Kidney (tissue), 14 donors: ENCODE results near the gene ATP1A2. TPM values are rescaled to one million over a fixed set of nuclear protein-coding genes. Genes with fewer than 3 reads are reported as not detected.

Experiments used
- DNase-seq, 5 donors: peaks; one replicate each; pipeline ENCODE4 v3.0.0-alpha.2; 2013 to 2020
- FAIRE-seq: peaks from 2 replicates; lab custom pipeline; 2012; peaks lifted over from hg19 to GRCh38; lab: Jason Lieb, UNC
- H3K27ac ChIP-seq, 2 donors: one replicate each; pipeline ENCODE4 v1.7.0; 2013; ENCODE audit warnings: low read depth in 2 of 2, low read length in 2 of 2, inconsistent platforms in 1 of 2
- H3K27me3 ChIP-seq: one replicate; pipeline ENCODE4 v1.7.1; 2013; ENCODE audit warnings: low read length, inconsistent platforms; ENCODE audit not compliant: control insufficient read depth, insufficient read depth
- H3K36me3 ChIP-seq, 3 donors: one replicate each; pipeline versions ENCODE4 v1.7.0 to v1.7.1; 2013; ENCODE audit warnings: low read length in 3 of 3, control low read depth in 1 of 3, inconsistent platforms in 1 of 3; ENCODE audit not compliant: insufficient read depth in 3 of 3, control insufficient read depth in 2 of 3
- H3K4me1 ChIP-seq, 3 donors: one replicate each; pipeline versions ENCODE4 v1.7.0 to v1.7.1; 2013; ENCODE audit warnings: low read length in 3 of 3, inconsistent platforms in 1 of 3, low read depth in 1 of 3; ENCODE audit not compliant: control insufficient read depth in 2 of 3, insufficient read depth in 2 of 3
- H3K4me3 ChIP-seq, 3 donors: one replicate each; pipeline versions ENCODE4 v1.7.0 to v1.8.1; 2013; ENCODE audit warnings: low read length in 3 of 3, control low read depth in 1 of 3, inconsistent platforms in 1 of 3
- H3K9ac ChIP-seq, 3 donors: one replicate each; pipeline versions ENCODE4 v1.7.0 to v1.7.1; 2013; ENCODE audit warnings: low read length in 3 of 3, control low read depth in 1 of 3, inconsistent platforms in 1 of 3
- H3K9me3 ChIP-seq, 3 donors: one replicate each; pipeline versions ENCODE4 v1.7.0 to v1.7.1; 2013; ENCODE audit warnings: low read length in 3 of 3, control low read depth in 1 of 3, inconsistent platforms in 1 of 3; ENCODE audit not compliant: control insufficient read depth in 2 of 3, insufficient read depth in 1 of 3
- intact Hi-C: fragments of 100-400 bp; cut with DNase I; formaldehyde crosslinking; loops from one replicate; pipeline ENCODE4 v1.11.1; 2022
- polyA plus RNA-seq: library from polyadenylated mRNA; stranded (reverse); fragments of 350-450 nt; fragmentation: Illumina TruSeq; extraction: RNeasy Lipid Tissue Mini Kit (QIAGEN cat#74804); gene quantifications from one replicate; pipeline ENCODE4 v1.2.3, GENCODE V29; 2014; ENCODE audit warnings: low read depth, low replicate concordance; ENCODE audit not compliant: insufficient read depth
- total RNA-seq: library from RNA; stranded (reverse); fragmentation: NEBNext Ultra II Directional; extraction: Animal tissue kit (Norgen Biotek cat#: 25700); gene quantifications from one replicate; pipeline ENCODE4 v1.2.1, GENCODE V29; 2021
- TF ChIP-seq, protein P1 (sequence below): IDR thresholded peaks from 3 replicates; pipeline ENCODE4 v1.5.1; 2012; ENCODE audit warnings: mild to moderate bottlenecking, moderate library complexity, borderline replicate concordance; ENCODE audit not compliant: insufficient read depth; ENCODE audit errors: extremely low read depth
- donor health status: control.
- donor health status: control.
- donor health status: control.
- donor health status: control.
- donor health status: control.
- donor health status: DM: yes; HTN: yes; CAD: no.
- donor health status: Normal renal cell carcinoma (clear cell type).

The ATP1A2 gene
- total and polyA plus RNA-seq, 2 donors from 2014 or later = 4.1 to 5.5 TPM

DNA sequence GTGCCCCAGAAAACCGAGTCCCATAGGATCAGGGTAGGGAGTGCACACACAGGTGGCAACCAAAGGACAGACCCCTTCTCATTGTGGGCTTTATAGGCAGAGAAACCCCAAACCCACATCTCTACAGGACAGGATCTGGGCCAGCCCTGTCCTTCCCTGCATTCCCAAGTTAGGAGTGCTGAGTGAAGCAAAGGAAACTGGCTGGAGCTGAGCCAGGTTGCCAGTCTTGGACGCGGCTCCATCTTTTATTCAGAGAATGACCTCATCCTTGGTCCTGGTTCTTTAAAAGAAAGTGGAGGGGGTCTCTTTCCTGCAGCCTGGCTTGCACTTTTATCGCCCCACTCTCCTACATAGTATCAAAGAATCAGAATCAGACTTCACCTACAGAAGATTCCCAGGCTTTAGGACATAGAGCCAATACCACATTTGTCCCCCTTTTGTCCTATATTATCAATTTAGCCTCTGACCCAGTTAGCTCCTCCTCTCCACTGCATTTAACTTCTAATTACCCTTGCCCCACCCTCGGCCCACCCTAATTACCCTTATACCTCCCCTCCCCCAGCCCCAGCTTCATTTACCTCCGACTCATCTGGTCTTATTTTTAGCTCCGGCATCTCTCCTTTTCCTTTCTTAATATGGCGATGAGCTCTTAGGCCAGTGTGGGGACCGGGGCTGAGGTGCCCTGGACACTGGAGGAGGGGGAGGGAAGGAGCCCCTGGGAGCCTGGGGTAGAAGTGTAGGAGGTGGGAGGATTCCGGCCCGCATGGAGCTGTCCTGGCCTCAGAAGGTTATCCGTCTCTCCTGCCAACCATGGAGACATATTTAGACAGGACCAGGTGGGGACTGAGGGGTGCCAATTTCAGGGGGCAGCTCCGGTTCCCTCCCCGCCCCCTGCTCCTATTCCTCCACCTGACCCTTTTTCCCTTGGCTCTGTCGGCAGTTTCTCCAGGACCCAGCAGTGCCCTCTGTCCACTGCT, 74.4 kb downstream of the ATP1A2 start, which contains the start of gene CASQ1:
TSS of gene CASQ1 (plus strand) at position 927 of the 977 bp plus-strand sequence. CDS start 177 bp downstream, outside the sequence.
- Histone ChIP-seq H3K4me3 (no peak within 1 kb of the TSS), H3K4me1 (peaks cover 2 to 5% (median 3%) of the 10 kb centered on the region in 3 donors), H3K27ac (no peak within 1 kb of the TSS), H3K9ac (no peak within 1 kb of the TSS), H3K36me3 (no peaks in the 10 kb centered on the region), H3K9me3 (peaks cover 0 to 4% (median 0%) of the 10 kb centered on the region in 3 donors), H3K27me3 (peaks cover 4% of the 10 kb centered on the region)
- intact Hi-C loops = loop anchor here (10.0 kb wide), 1 partner anchor 105 kb away; no protein-coding TSS in a partner anchor
- FAIRE-seq (no peak), DNase-seq (peak in 2 of 5 donors; percentile 25 to 46)
- TF ChIP-seq, protein P1, sequence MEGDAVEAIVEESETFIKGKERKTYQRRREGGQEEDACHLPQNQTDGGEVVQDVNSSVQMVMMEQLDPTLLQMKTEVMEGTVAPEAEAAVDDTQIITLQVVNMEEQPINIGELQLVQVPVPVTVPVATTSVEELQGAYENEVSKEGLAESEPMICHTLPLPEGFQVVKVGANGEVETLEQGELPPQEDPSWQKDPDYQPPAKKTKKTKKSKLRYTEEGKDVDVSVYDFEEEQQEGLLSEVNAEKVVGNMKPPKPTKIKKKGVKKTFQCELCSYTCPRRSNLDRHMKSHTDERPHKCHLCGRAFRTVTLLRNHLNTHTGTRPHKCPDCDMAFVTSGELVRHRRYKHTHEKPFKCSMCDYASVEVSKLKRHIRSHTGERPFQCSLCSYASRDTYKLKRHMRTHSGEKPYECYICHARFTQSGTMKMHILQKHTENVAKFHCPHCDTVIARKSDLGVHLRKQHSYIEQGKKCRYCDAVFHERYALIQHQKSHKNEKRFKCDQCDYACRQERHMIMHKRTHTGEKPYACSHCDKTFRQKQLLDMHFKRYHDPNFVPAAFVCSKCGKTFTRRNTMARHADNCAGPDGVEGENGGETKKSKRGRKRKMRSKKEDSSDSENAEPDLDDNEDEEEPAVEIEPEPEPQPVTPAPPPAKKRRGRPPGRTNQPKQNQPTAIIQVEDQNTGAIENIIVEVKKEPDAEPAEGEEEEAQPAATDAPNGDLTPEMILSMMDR = no peak

DNA sequence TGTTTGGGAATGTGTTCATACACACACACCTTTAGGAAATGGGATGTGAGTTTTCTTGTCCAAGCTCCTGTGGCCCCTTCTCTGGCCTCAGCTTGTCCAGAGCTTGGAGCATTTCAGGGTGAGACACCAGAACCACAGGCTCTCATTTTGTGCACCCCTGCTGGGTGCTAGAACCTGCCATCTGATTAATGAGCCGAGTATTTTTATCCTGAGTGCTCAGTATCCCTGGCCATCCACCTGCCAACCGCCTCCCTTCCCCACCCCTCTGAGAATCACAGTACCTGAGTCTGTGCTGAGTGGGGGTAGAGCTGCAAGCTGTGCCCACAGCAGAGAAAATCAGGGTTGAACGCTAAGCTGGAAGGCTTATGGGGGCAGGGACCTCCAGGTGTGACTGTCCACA, 76.2 kb downstream of the ATP1A2 start:
- intact Hi-C loops = loop anchor here (10.0 kb wide), 1 partner anchor 103 kb away; no protein-coding TSS in a partner anchor

DNA sequence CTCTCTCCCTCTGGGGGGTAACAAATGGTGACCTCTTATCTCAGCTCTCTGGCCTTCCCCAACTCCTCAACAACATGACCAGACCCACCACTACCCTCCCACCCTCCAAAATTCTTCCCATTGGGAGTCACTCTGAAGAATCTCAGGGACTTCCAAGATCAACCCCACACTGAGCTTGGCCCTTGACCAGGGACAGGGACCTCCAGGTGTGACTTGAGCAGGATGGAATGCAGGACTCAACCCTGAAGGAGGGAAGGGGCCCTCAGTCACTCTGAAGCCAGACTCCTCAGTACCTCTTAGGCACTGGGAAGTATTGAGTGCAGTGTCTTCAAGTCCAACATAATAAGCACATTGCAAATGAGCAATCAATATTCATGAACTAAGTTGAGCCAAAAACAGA, 76.7 kb downstream of the ATP1A2 start:
- H3K27me3 ChIP-seq = peaks cover 4% of the 10 kb centered on the region
- H3K4me1 ChIP-seq = peaks cover 2 to 5% (median 3%) of the 10 kb centered on the region in 3 donors
- H3K27ac ChIP-seq = no peak overlapping the region
- no peak for FAIRE-seq
- no peak for DNase-seq
- TF ChIP-seq, protein P1 = no peak
- no peak overlapping the region for H3K4me3 ChIP-seq
- intact Hi-C loops = loop anchor here (10.0 kb wide), 1 partner anchor 103 kb away; no protein-coding TSS in a partner anchor
- peaks cover 0 to 4% (median 0%) of the 10 kb centered on the region in 3 donors for H3K9me3 ChIP-seq
- no peaks in the 10 kb centered on the region for H3K36me3 ChIP-seq
- H3K9ac ChIP-seq = no peak overlapping the region

More for the DNA sequence above, 76.2 kb downstream of the ATP1A2 start:
- DNase-seq = no peak
- no peak overlapping the region for H3K4me3 ChIP-seq
- TF ChIP-seq, protein P1 = no peak
- no peak overlapping the region for H3K9ac ChIP-seq
- peaks cover 4% of the 10 kb centered on the region for H3K27me3 ChIP-seq
- no peaks in the 10 kb centered on the region for H3K36me3 ChIP-seq
- no peak overlapping the region for H3K27ac ChIP-seq
- H3K4me1 ChIP-seq = peaks cover 2 to 5% (median 3%) of the 10 kb centered on the region in 3 donors
- FAIRE-seq = no peak
- H3K9me3 ChIP-seq = peaks cover 0 to 4% (median 0%) of the 10 kb centered on the region in 3 donors

Other genes starting within 250 kb of the ATP1A2 start
- gene CFAP45, start 215.6 kb upstream of the ATP1A2 start, total RNA-seq = 1.0 TPM
- gene CFAP45, start 215.6 kb upstream of the ATP1A2 start, polyA plus RNA-seq = 14.2 TPM
- 358 TPM for gene TAGLN2, start 190.3 kb upstream of the ATP1A2 start, total RNA-seq
- 223 TPM for gene TAGLN2, start 190.3 kb upstream of the ATP1A2 start, polyA plus RNA-seq
- gene IGSF9, start 170.1 kb upstream of the ATP1A2 start, total RNA-seq = 0.88 TPM
- 1.3 TPM for gene IGSF9, start 170.1 kb upstream of the ATP1A2 start, polyA plus RNA-seq
- gene SLAMF9, start 161.5 kb upstream of the ATP1A2 start, total RNA-seq = not detected
- gene SLAMF9, start 161.5 kb upstream of the ATP1A2 start, polyA plus RNA-seq = not detected
- gene PIGM, start 83.8 kb upstream of the ATP1A2 start, total RNA-seq = 8.5 TPM
- 3.3 TPM for gene PIGM, start 83.8 kb upstream of the ATP1A2 start, polyA plus RNA-seq
- 4.9 TPM for gene KCNJ10, start 45.6 kb upstream of the ATP1A2 start, total RNA-seq
- 57.6 TPM for gene KCNJ10, start 45.6 kb upstream of the ATP1A2 start, polyA plus RNA-seq
- gene KCNJ9, start 34.2 kb upstream of the ATP1A2 start, total RNA-seq = not detected
- 0.09 TPM for gene KCNJ9, start 34.2 kb upstream of the ATP1A2 start, polyA plus RNA-seq
- 40.9 TPM for gene IGSF8, start 17.1 kb upstream of the ATP1A2 start, total RNA-seq
- 47.0 TPM for gene IGSF8, start 17.1 kb upstream of the ATP1A2 start, polyA plus RNA-seq
- gene ATP1A4, start 35.8 kb downstream of the ATP1A2 start, total RNA-seq = 0.19 TPM
- gene ATP1A4, start 35.8 kb downstream of the ATP1A2 start, polyA plus RNA-seq = not detected
- gene CASQ1, start 74.8 kb downstream of the ATP1A2 start, total RNA-seq = 0.57 TPM
- gene CASQ1, start 74.8 kb downstream of the ATP1A2 start, polyA plus RNA-seq = not detected
- 112 TPM for gene PEA15, start 89.6 kb downstream of the ATP1A2 start, total RNA-seq
- gene PEA15, start 89.6 kb downstream of the ATP1A2 start, polyA plus RNA-seq = 143 TPM
- gene DCAF8, start 146.8 kb downstream of the ATP1A2 start, total RNA-seq = 136 TPM
- 69.6 TPM for gene DCAF8, start 146.8 kb downstream of the ATP1A2 start, polyA plus RNA-seq
- gene PEX19, start 169.4 kb downstream of the ATP1A2 start, total RNA-seq = 67.9 TPM
- 49.8 TPM for gene PEX19, start 169.4 kb downstream of the ATP1A2 start, polyA plus RNA-seq
- gene COPA, start 227.5 kb downstream of the ATP1A2 start, total RNA-seq = 160 TPM
- gene COPA, start 227.5 kb downstream of the ATP1A2 start, polyA plus RNA-seq = 50.1 TPM
- 109 TPM for gene NCSTN, start 227.6 kb downstream of the ATP1A2 start, total RNA-seq
- gene NCSTN, start 227.6 kb downstream of the ATP1A2 start, polyA plus RNA-seq = 73.9 TPM